T-helper 2 cell treated with Interferon-gamma antibody and Interleukin-4, amounts not matched to agents 5 μg/mL and 100 μg/mL, for 36 hours (primary cell): ENCODE results near the gene SOWAHA.
"Not testable (repeated sequence)": the region's sequence is repeated elsewhere in the genome, so short reads cannot be mapped to it uniquely, and the experiment has no call there.

Experiments used
- DNase-seq: peaks from one replicate; pipeline ENCODE4 v3.0.0; 2021; ENCODE audit warnings: low spot score
- H3K27ac Mint-ChIP-seq: one replicate; pipeline ENCODE4 v1.8.0; 2021; ENCODE audit warnings: mild to moderate bottlenecking, mixed read lengths
- H3K27me3 Mint-ChIP-seq: one replicate; pipeline ENCODE4 v1.8.0; 2021; ENCODE audit warnings: low read depth, mixed read lengths
- H3K36me3 Mint-ChIP-seq: one replicate; pipeline ENCODE4 v1.8.0; 2021; ENCODE audit warnings: low read depth, mixed read lengths
- H3K4me1 Mint-ChIP-seq: one replicate; pipeline ENCODE4 v1.8.0; 2021; ENCODE audit warnings: low read depth, mixed read lengths
- H3K4me3 Mint-ChIP-seq: one replicate; pipeline ENCODE4 v1.8.0; 2022; ENCODE audit warnings: mild to moderate bottlenecking, moderate library complexity, mixed read lengths
- H3K9me3 Mint-ChIP-seq: one replicate; pipeline ENCODE4 v1.8.0; 2021; ENCODE audit warnings: mixed read lengths

The SOWAHA gene

DNA sequence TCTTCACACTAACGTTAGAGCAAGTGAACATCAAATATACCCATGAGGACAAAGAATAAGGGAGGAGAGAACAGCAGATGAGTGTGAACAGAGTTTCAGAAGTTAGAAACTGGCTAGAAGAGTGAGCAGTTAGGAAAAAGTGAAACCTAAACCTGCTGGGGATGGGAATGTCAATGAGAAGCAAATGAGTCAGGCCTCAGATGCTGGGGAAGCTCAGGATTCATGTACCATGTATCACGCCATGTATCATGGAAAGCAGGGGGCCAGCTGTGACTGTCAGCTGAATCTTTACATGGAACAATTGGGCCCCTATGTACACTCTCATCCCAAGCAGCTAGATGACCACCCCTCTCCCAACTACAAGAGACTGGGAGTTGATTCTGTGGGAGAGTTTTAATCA lies 37.0 kb downstream of the SOWAHA start:
- Mint-ChIP-seq H3K9me3 (no peaks in the 10 kb centered on the region), H3K27me3 (peaks cover 6% of the 10 kb centered on the region), H3K4me1 (peaks cover 3% of the 10 kb centered on the region), H3K27ac (no peak overlapping the region), H3K36me3 (no peaks in the 10 kb centered on the region), H3K4me3 (no peak overlapping the region)
- DNase-seq = no peak

DNA sequence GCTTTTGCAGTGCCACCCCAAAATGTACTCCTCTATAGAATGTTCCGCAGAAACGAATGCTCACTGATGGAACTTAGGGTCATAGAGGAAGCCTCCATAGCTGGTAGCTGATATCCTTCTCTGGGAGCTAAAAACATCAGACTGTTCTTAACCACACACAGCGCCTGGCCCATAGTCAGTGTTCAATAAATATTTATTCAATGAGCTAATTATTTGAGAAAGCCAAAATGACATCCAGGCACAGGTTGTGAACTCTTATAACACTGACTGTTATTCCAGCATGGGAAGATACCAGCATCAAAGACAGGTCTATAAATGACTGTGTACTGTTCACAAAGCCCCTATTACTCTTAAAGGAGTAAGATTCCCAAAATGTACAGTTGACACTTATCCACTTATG lies 40.2 kb downstream of the SOWAHA start:
- H3K4me3 Mint-ChIP-seq = no peak overlapping the region
- DNase-seq = no peak
- H3K4me1 Mint-ChIP-seq = peaks cover 3% of the 10 kb centered on the region
- peaks cover 9% of the 10 kb centered on the region for H3K27me3 Mint-ChIP-seq
- no peak overlapping the region for H3K27ac Mint-ChIP-seq
- H3K9me3 Mint-ChIP-seq = no peaks in the 10 kb centered on the region
- no peaks in the 10 kb centered on the region for H3K36me3 Mint-ChIP-seq

DNA sequence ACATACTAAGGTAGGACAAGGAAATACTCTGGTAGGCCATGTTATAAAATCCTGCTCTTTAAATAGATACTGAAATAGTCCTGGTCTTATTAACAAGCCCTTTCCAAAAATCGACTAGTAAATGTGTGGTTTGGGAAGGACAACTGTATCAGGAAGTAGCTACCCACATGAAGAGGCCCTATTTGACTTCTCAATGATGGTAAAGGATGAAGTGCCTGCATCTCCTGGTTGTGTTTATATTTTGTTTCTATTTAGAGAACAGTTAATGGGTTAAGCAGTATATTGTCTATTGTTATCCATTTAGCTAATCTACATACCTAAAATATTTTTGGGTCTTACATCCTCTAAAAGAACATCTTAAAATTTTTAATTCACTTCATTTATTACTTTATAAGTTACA lies 40.7 kb downstream of the SOWAHA start:
- no peak for DNase-seq
- Mint-ChIP-seq H3K4me1 (peaks cover 3% of the 10 kb centered on the region), H3K27ac (no peak overlapping the region), H3K4me3 (no peak overlapping the region), H3K9me3 (no peaks in the 10 kb centered on the region), H3K27me3 (peaks cover 11% of the 10 kb centered on the region), H3K36me3 (no peaks in the 10 kb centered on the region)

DNA sequence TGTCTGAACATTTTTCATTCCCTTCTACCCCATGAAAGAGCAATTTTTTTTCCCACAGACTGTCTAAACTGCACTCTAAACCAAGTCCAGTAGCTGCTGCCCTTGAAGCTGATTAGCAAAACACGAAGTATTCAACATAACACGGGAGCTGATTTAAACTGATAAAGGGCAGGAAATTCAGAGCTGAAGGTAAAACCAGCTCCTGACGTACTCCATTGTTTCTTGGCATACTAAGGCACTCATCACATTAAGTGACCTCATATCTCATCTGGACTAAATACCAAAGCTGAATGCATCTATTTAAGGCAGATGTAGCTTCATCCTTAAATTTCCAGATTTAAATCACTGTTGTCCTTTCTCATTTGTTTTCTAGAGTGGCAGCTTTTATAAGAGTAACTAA lies 41.2 kb downstream of the SOWAHA start:
- no peaks in the 10 kb centered on the region for H3K36me3 Mint-ChIP-seq
- H3K27ac Mint-ChIP-seq = no peak overlapping the region
- peaks cover 3% of the 10 kb centered on the region for H3K4me1 Mint-ChIP-seq
- H3K27me3 Mint-ChIP-seq = peaks cover 11% of the 10 kb centered on the region
- no peak for DNase-seq
- H3K4me3 Mint-ChIP-seq = no peak overlapping the region
- no peaks in the 10 kb centered on the region for H3K9me3 Mint-ChIP-seq

DNA sequence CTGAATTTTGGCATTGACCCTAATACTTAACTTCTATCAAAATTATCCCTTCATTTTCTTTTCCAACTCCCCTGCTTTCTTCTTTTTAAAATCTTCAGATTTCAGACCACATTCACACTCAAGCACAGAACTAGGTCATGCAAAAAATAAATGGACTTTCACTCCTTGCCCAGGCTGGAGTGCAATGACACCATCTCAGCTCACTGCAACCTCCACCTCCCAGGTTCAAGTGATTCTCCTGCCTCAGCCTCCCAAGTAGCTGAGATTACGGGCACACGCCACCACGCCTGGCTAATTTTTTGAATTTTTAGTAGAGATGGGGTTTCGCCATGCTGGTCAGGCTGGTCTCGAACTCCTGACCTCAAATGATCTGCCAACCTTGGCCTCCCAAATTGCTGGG lies 41.9 kb downstream of the SOWAHA start:
- DNase-seq, H3K9me3 Mint-ChIP-seq, H3K4me3 Mint-ChIP-seq, H3K27me3 Mint-ChIP-seq, H3K27ac Mint-ChIP-seq, H3K4me1 Mint-ChIP-seq, H3K36me3 Mint-ChIP-seq: not testable (repeated sequence)

DNA sequence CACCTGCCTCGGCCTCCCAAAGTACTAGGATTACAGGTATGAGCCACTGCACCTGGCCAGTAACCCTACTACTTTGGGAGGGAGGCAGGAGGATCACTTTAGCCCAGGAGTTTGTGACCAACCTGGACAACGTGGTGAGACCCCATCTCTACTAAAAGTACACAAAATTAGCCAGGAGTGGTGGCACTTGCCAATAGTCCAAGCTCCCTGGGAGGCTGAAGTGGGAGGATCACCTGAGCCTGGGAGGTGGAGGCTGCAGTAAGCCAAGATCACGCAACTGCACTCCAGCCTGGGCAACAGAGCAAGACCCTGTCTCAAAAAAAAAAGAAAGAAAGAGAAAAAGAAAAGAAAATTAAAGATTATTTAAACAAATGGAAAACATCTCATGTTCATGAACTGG lies 42.9 kb downstream of the SOWAHA start:
- H3K4me1 Mint-ChIP-seq = peaks cover 6% of the 10 kb centered on the region
- H3K27me3 Mint-ChIP-seq = peaks cover 7% of the 10 kb centered on the region
- H3K36me3 Mint-ChIP-seq = no peaks in the 10 kb centered on the region

DNA sequence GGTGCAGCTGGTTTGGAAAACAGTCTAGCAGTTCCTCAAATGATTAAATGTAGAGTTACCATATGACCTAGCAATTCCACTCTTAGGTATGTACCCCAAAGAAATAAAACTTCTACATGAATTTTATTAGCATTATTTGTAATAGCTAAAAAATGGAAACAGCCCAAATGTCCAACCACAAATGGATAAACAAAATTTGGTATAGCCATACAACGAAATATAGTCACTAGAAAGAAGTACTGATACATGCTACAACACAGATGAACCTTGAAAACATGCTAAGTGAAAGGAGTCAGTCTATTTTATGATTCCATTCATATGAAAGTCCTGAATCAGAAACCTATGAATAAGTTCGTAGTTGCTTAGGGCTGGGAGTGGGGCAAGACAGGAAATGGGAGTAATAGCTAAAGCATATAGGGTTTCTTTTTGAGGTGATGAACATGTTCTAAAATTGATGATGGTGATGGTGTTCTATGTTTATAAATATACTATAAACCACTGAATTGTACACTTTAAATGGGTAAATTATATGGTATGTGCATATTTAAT lies 46.9 kb downstream of the SOWAHA start:
- peaks cover 16% of the 10 kb centered on the region for H3K27me3 Mint-ChIP-seq
- no peaks in the 10 kb centered on the region for H3K9me3 Mint-ChIP-seq

More for the DNA sequence above, 42.9 kb downstream of the SOWAHA start:
- Mint-ChIP-seq H3K4me3 (no peak overlapping the region), H3K9me3 (no peaks in the 10 kb centered on the region), H3K27ac (no peak overlapping the region)
- DNase-seq = no peak

DNA sequence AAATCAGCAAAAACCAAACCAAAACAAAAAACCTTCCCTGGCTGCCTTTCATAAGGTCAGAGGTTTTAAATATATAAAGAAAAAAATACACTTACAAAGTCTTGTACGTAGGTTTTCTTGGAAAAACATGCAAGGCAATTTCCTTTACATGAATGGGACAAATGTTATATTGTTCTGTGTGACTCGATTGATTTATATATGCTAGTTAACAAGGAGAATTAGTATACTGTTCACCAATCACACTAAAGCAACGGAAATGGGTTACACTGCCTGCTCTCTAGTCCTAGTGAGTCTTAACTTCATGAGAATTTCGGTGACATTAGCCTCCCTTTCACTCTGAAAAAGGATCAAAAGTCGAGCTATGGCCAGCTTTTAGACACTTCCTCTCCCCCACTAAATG lies 47.6 kb downstream of the SOWAHA start:
- no peaks in the 10 kb centered on the region for H3K9me3 Mint-ChIP-seq
- H3K27ac Mint-ChIP-seq = no peak overlapping the region
- no peak for DNase-seq
- H3K36me3 Mint-ChIP-seq = no peaks in the 10 kb centered on the region
- peaks cover 13% of the 10 kb centered on the region for H3K27me3 Mint-ChIP-seq
- H3K4me3 Mint-ChIP-seq = no peak overlapping the region
- H3K4me1 Mint-ChIP-seq = peaks cover 5% of the 10 kb centered on the region

More for the DNA sequence above, 46.9 kb downstream of the SOWAHA start:
- Mint-ChIP-seq H3K4me3 (no peak overlapping the region), H3K27ac (no peak overlapping the region), H3K4me1 (peaks cover 3% of the 10 kb centered on the region), H3K36me3 (no peaks in the 10 kb centered on the region)
- DNase-seq = no peak

DNA sequence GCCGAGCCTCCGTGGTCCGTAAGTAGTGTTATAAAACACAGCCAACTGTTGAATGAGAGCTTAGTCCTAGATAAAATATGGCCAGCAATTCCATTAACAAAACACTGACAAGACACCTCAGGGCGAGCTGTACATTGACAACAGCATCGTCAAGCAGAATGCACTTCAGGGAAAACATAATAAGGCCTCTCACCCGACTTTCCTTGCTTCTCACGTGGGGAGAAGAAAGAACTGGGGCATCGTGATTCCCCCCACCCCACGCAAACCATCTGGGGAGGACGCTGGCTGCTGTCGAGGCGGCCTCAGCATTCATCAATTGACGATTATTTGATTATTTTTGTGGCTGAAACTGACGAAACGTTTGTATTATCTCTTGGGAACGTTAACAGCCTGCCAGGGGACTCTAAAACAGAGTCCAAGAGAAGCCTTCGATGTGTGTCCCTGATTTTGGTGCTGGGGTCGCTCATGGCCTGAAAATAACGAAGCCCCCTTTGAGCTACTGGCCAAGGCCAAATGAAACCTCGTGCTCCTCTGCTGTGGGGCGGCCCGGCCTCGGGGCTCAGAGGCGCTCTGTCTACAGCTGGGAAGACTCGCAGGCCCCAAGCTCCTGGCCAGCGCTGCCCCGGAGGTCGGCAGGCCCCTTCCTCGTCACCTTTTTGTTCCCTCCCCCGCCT lies 52.7 kb downstream of the SOWAHA start:
- peak overlapping the region; percentile 99 for H3K27ac Mint-ChIP-seq
- peak overlapping the region; percentile 98 for H3K4me3 Mint-ChIP-seq
- peaks cover 18% of the 10 kb centered on the region for H3K4me1 Mint-ChIP-seq
- no peaks in the 10 kb centered on the region for H3K9me3 Mint-ChIP-seq
- peaks cover 17% of the 10 kb centered on the region for H3K36me3 Mint-ChIP-seq
- peaks cover 11% of the 10 kb centered on the region for H3K27me3 Mint-ChIP-seq
- no peak for DNase-seq
